Large intestine (tissue), 3 donors: ENCODE results near the gene MAD1L1. TPM values are rescaled to one million over a fixed set of nuclear protein-coding genes. Genes with fewer than 3 reads are reported as not detected.

Experiments
- DNase-seq, 2 donors: peaks; one replicate each; pipeline versions ENCODE4 v3.0.0 to v3.0.0-alpha.2; 2013
- H3K27ac ChIP-seq: one replicate; pipeline ENCODE4 v1.5.1; 2013; ENCODE audit warnings: low read length
- H3K27me3 ChIP-seq: 2 replicates; pipeline ENCODE4 v1.6.1; 2013; ENCODE audit warnings: low read length; ENCODE audit not compliant: control insufficient read depth, insufficient read depth
- H3K36me3 ChIP-seq: 2 replicates; pipeline ENCODE4 v1.6.1; 2013; ENCODE audit warnings: low read length; ENCODE audit not compliant: control insufficient read depth, insufficient read depth
- H3K4me1 ChIP-seq: one replicate; pipeline ENCODE4 v1.6.1; 2013; ENCODE audit warnings: low read length; ENCODE audit not compliant: control insufficient read depth, insufficient read depth
- H3K4me3 ChIP-seq: one replicate; pipeline ENCODE4 v1.5.1; 2013; ENCODE audit warnings: low read length
- H3K9me3 ChIP-seq: one replicate; pipeline ENCODE4 v1.6.1; 2013; ENCODE audit warnings: mild to moderate bottlenecking, low read depth, low read length, moderate library complexity; ENCODE audit not compliant: control insufficient read depth
- WGBS: methylation state at CpG from one replicate; pipeline ENCODE4 v1.1.5; 2013; ENCODE audit warnings: low lambda C conversion rate; ENCODE audit not compliant: insufficient coverage; 5-methylcytosine and 5-hydroxymethylcytosine counted together
- polyA plus RNA-seq: library from polyadenylated mRNA; unstranded; fragments of 120-200 nt; gene quantifications from one replicate; pipeline ENCODE4 v1.2.1, GENCODE V29; 2013

MAD1L1 gene
- polyA plus RNA-seq, 1 donor = 15.1 TPM

DNA sequence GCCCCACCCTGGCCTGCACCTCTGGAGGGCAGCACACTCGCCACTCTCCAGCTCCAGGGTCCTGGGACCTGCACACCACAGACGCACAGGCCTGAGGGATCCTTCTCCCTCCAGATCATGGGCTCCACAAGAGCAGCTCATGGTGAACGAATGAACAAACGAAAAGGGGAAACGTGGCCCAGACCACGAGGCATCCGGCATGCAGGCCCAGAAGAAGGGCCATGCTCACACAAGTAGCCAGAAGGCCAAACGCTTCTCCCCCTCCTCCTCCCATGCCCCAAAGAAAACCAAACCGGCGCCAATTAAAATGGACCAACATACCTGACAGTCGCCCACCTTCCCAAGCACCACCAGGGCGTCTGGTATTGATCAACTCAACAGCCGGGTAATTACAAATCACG lies 30.4 kb downstream of the MAD1L1 start:
- Histone ChIP-seq H3K27ac (no peak overlapping the region), H3K36me3 (peaks cover 28% of the 10 kb centered on the region), H3K4me3 (no peak overlapping the region), H3K9me3 (peaks cover 1% of the 10 kb centered on the region), H3K4me1 (peaks cover 3% of the 10 kb centered on the region), H3K27me3 (no peaks in the 10 kb centered on the region)
- DNase-seq = no peak
- no CpG with 5 or more reads among the region's 14 CpGs for WGBS

- Histone ChIP-seq H3K36me3 (peaks cover 25% of the 10 kb centered on the region), H3K27ac (no peak overlapping the region), H3K4me3 (no peak overlapping the region), H3K27me3 (no peaks in the 10 kb centered on the region), H3K4me1 (peaks cover 3% of the 10 kb centered on the region), H3K9me3 (peaks cover 3% of the 10 kb centered on the region)
- WGBS = no CpG with 5 or more reads among the region's 31 CpGs
- no peak for DNase-seq
Observed at GRCh38 chr7:2201686-2202360, 30.9 kb downstream of the MAD1L1 start.

- Histone ChIP-seq H3K36me3 (peaks cover 30% of the 10 kb centered on the region), H3K4me1 (peaks cover 3% of the 10 kb centered on the region), H3K27ac (no peak overlapping the region), H3K4me3 (no peak overlapping the region), H3K27me3 (no peaks in the 10 kb centered on the region), H3K9me3 (peaks cover 3% of the 10 kb centered on the region)
- no peak for DNase-seq
- no CpG with 5 or more reads among the region's 10 CpGs for WGBS
Observed at GRCh38 chr7:2201128-2201527, 31.6 kb downstream of the MAD1L1 start.

DNA sequence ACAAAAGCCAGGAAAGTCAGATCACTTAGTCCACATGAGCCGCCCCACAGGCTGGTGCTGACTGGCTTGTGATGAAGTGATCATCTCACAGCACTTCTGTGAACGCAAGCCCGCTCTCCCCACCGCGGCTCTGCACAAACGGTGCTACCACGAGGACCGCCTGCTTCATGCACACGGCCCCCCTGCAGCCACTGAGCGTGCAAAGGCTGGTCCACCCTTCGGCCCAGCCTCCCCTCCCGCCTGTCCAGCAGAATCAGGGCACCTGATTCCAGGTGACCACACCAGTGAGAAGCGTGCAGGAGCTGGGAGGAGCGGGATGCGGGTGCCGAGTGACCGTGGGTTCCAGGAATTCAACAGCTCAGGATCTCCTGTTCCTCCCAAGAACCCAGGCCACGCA lies 32.2 kb downstream of the MAD1L1 start:
- peaks cover 3% of the 10 kb centered on the region for H3K4me1 ChIP-seq
- no peak overlapping the region for H3K4me3 ChIP-seq
- peaks cover 35% of the 10 kb centered on the region for H3K36me3 ChIP-seq
- 100% methylated on average over 1 of the region's 18 CpGs for WGBS
- no peaks in the 10 kb centered on the region for H3K27me3 ChIP-seq
- H3K9me3 ChIP-seq = peaks cover 3% of the 10 kb centered on the region
- no peak for DNase-seq
- no peak overlapping the region for H3K27ac ChIP-seq

GRCh38 chr7:2199956-2200583 lies 32.7 kb downstream of the MAD1L1 start:
- DNase-seq = no peak
- no peaks in the 10 kb centered on the region for H3K27me3 ChIP-seq
- H3K27ac ChIP-seq = no peak overlapping the region
- H3K4me1 ChIP-seq = peaks cover 3% of the 10 kb centered on the region
- H3K4me3 ChIP-seq = no peak overlapping the region
- H3K36me3 ChIP-seq = peaks cover 39% of the 10 kb centered on the region
- WGBS = no CpG with 5 or more reads among the region's 25 CpGs
- H3K9me3 ChIP-seq = peaks cover 3% of the 10 kb centered on the region

- Histone ChIP-seq H3K4me1 (peaks cover 3% of the 10 kb centered on the region), H3K27ac (no peak overlapping the region), H3K27me3 (no peaks in the 10 kb centered on the region), H3K36me3 (peaks cover 39% of the 10 kb centered on the region), H3K4me3 (no peak overlapping the region), H3K9me3 (peaks cover 3% of the 10 kb centered on the region)
- no peak for DNase-seq
- WGBS = no CpG with 5 or more reads among the region's 16 CpGs
Observed at GRCh38 chr7:2199528-2199927, 33.2 kb downstream of the MAD1L1 start.

- Histone ChIP-seq H3K36me3 (peaks cover 39% of the 10 kb centered on the region), H3K4me3 (no peak overlapping the region), H3K4me1 (peaks cover 3% of the 10 kb centered on the region), H3K9me3 (peaks cover 3% of the 10 kb centered on the region), H3K27ac (no peak overlapping the region), H3K27me3 (no peaks in the 10 kb centered on the region)
- DNase-seq = no peak
- WGBS = no CpG with 5 or more reads among the region's 10 CpGs
Observed at GRCh38 chr7:2198760-2199159, 34.0 kb downstream of the MAD1L1 start.

DNA sequence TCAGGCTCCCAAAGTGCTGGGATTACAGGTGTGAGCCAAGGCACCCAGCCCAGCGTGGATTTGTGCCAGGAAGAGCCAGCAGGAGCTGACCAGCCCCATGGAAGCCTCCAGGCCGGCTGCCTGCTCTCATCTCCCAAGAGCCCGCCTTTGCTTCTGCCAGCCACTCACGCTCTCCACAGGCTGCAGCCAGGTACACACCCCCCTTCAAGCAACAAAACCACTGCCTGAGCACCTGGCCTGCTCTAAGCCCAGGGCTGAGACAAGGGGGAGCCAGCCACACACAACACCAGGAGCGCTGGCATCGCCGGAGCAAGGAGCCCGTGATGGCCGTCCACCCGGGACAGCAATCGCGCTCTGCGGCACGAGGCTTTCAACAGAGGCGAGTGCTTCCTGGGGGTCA lies 34.5 kb downstream of the MAD1L1 start:
- peaks cover 42% of the 10 kb centered on the region for H3K36me3 ChIP-seq
- WGBS = no CpG with 5 or more reads among the region's 15 CpGs
- no peak for DNase-seq

GRCh38 chr7:2197436-2198155 lies 35.1 kb downstream of the MAD1L1 start:
- H3K36me3 ChIP-seq = peaks cover 44% of the 10 kb centered on the region
- H3K27ac ChIP-seq = no peak overlapping the region
- DNase-seq = no peak
- H3K27me3 ChIP-seq = no peaks in the 10 kb centered on the region
- no peaks in the 10 kb centered on the region for H3K4me1 ChIP-seq
- WGBS = no CpG with 5 or more reads among the region's 21 CpGs
- no peak overlapping the region for H3K4me3 ChIP-seq
- peaks cover 3% of the 10 kb centered on the region for H3K9me3 ChIP-seq

More for the DNA sequence above, 34.5 kb downstream of the MAD1L1 start:
- Histone ChIP-seq H3K27ac (no peak overlapping the region), H3K4me3 (no peak overlapping the region), H3K9me3 (peaks cover 3% of the 10 kb centered on the region), H3K4me1 (peaks cover 3% of the 10 kb centered on the region), H3K27me3 (no peaks in the 10 kb centered on the region)

- Histone ChIP-seq H3K4me3 (no peak overlapping the region), H3K36me3 (peaks cover 44% of the 10 kb centered on the region), H3K4me1 (no peaks in the 10 kb centered on the region), H3K27me3 (no peaks in the 10 kb centered on the region), H3K9me3 (peaks cover 3% of the 10 kb centered on the region), H3K27ac (no peak overlapping the region)
- no CpG with 5 or more reads among the region's 32 CpGs for WGBS
- no peak for DNase-seq
Observed at GRCh38 chr7:2196381-2197378, 36.1 kb downstream of the MAD1L1 start.
